GM08714 (cell line): ENCODE data around the gene TMX3.
A peak's percentile ranks its signal among the peaks of the same experiment; 100 is the strongest.

Experiments
- H3K4me3 ChIP-seq: fragments of 200-500 bp; sonication (Bioruptor generic); 2 replicates; pipeline ENCODE4 v1.5.1; 2014; ENCODE audit warnings: mild to moderate bottlenecking, low read length, inconsistent platforms
- ZNF274 ChIP-seq: IDR thresholded peaks from 2 replicates; pipeline ENCODE4 v1.6.1; 2012; ENCODE audit warnings: mild to moderate bottlenecking, low read depth, low read length

TMX3 gene, protein sequence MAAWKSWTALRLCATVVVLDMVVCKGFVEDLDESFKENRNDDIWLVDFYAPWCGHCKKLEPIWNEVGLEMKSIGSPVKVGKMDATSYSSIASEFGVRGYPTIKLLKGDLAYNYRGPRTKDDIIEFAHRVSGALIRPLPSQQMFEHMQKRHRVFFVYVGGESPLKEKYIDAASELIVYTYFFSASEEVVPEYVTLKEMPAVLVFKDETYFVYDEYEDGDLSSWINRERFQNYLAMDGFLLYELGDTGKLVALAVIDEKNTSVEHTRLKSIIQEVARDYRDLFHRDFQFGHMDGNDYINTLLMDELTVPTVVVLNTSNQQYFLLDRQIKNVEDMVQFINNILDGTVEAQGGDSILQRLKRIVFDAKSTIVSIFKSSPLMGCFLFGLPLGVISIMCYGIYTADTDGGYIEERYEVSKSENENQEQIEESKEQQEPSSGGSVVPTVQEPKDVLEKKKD

DNA sequence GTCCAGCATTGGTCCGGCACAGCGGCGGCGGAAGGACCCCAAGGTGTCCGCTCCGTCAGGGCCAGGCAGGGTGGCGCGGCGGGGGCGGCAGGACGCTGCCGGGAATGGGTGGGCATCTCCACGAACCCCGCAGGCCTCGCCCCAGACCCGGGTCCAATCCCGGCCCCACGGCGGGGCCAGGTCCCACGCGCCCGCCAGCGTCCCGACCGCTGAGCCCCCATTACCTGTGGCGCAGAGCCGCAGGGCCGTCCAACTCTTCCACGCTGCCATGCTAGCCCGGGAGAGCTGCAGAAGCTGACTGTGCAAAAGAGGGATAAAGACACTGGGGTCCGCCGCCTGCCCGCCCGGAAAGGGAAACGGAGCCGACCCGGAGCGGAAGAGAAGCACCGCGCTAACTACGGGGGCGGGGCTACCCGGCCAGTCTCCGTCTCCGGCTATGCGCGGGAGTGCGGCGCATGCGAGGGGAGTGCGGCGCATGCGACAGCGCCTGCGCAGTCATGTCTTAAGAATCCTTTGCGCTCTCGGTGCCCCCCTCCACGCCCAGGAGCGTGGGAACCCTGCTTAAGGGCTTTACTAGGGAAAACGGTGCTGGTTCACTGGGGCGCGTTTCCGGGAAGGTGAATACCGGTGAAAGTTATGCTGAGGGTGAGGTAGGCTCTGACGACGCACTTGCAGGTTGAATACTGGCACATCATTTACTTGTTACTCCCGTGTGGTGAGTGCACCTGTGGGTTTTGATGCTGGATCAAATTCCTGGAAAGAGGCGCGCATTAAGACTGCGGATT, at the start of gene TMX3:
TMX3 (minus strand) TSS at position 397 of the 785 bp plus-strand sequence; CDS start at position 270, 127 bp downstream.
- TF ChIP-seq ZNF274: no peak
- peak within 1 kb of the TSS; percentile 98 for H3K4me3 ChIP-seq

DNA sequence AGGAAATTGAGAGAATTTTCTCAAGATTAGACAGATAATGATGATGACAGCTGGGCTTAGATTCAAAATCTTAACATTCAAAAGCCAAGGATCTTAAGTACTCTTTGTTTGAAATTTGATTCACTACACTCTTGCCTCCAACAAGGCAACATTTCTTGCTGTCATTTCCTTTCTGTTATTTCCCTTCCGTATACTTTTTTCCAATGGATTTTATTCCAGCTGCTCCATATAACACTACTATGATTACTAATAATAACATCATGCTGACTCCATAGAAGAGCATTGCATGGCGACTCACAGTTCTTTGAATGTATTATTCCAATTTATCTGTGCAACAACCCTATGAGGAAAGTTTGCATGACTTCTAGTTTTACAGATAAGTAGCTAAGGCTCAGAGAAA, 49.1 kb upstream of the TMX3 start:
- no peak for TF ChIP-seq ZNF274
- H3K4me3 ChIP-seq: no peak overlapping the region

DNA sequence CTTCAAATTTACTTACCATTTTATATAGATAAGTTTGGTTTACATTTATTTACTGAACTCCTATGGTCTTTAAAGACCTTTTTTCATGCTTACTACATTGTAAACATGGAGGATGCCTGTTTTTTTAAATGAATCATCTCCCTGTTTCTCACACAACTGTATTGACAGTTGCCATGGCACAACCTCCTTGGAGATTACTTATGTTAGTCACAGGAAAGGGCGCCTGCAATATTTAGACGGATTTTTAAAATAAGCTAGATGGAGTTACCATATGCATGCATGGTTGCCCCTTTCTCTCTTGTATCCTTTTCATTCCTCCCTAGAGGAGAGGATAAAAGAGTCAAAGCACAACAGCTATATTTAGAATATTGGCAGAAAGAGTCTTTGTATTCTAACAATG, 48.2 kb upstream of the TMX3 start:
- TF ChIP-seq ZNF274: no peak
- no peak overlapping the region for H3K4me3 ChIP-seq

DNA sequence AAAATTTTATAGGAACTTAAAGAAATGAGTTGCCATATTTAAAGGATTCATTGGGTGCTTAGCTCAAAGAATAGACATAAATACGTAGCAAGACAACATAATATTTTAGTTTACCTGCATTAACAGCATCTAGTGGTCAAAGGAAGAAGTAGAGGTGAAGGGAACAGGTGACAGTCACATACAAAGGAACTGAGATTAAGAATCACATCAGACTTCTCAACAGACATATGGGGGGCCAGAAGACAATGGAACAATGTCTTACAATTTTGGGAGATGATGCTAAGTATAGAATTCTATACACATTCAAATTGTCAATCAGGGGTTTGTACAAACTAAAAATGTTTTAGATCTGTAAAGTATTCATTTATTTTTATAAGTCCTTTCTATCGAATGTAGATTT, 44.4 kb upstream of the TMX3 start:
- H3K4me3 ChIP-seq: no peak overlapping the region
- no peak for TF ChIP-seq ZNF274

DNA sequence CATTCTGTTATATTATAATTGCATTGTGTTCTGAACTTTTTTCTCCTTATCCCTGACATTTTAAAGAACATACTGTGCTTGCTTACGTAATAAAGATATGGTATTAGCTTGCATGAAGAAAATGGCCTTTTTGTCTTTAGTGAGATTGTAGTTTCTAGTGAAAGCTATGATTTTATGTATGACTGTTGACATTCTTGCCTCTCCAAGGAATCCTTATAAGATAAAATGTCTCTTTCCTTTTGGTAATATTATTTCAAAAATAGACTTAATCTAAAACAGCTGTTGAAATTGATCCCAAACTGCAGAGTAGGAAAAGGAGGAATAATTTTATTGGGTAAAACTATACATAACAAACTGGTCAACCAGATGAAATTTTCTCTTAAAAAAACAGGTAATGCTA, 42.2 kb upstream of the TMX3 start:
- no peak for TF ChIP-seq ZNF274
- H3K4me3 ChIP-seq: no peak overlapping the region

DNA sequence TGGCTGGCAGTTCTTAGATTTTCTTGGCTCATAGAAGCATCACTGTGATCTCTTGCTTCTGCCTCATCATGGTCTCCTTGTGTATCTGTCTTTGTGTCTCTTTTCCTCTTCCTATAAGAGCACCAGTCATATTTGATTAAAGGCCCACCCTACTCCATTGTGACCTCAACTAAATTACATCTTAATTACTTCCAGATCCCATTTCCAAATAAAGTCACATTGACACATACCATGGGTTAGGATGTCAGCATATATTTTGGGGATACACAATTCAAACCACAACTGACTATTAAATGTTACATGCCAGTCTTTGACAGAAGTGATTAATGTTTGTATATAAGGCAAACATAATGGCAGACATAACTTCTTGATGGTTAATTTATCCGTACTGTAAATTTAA, 27.3 kb upstream of the TMX3 start:
- H3K4me3 ChIP-seq: no peak overlapping the region
- no peak for TF ChIP-seq ZNF274

DNA sequence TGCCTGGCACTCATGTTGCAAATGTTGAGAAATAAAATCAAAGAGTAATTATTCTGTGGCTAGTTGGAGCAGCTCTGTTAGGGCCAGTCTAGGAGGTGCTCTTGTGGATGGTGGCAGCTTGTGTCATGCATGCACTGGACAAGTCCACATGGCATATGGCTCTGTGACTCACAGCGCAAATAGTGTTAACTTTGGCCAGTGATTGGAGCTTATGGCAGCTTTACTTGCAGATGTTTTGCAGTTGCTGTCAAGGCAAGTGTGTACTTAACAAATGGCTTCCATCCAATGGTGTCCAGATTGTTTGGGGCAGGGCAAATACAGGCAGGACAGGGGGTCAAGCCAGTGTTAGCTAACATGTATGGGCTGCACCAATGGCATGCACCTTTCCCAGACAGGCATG, 26.1 kb upstream of the TMX3 start:
- H3K4me3 ChIP-seq: no peak overlapping the region
- no peak for TF ChIP-seq ZNF274

DNA sequence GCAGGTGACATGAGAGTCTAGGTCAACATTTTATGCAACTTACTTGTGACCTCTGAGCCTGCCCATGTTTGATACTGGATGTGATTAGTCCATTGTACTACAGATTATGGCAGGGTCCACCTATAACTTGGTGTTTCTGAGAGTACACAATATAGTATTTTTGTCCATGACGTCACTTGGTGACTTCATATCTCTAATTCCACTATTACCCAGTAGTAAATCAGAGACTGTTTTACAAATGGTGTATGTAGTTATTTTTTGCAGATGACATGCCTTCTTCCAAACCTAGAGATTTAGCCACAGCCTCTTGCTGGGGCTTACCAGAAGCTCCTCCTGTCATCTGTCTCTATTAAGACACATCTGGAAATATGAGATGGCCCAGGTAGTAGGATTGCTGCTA, 24.6 kb upstream of the TMX3 start:
- TF ChIP-seq ZNF274: no peak

DNA sequence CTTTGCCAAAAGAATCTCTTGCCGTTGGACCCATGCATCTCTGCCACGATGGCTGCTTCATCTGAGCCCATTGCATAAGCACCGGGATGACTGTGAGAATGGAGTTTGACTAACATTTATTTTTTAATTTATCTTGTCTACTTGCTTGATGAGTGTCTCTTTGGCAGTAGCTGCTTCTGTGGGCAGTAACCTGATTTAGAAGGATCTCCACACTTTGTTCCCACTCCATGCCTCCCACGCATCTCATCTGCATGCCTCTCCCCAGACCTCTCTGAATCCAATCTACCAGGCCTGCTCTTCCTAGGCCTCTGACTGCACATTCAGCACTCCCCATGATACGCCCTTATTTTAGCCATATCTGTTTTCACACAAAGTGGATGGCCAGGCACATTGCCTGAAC, 23.7 kb upstream of the TMX3 start:
- H3K4me3 ChIP-seq: no peak overlapping the region
- TF ChIP-seq ZNF274: no peak

More for the DNA sequence above, 24.6 kb upstream of the TMX3 start:
- no peak overlapping the region for H3K4me3 ChIP-seq

DNA sequence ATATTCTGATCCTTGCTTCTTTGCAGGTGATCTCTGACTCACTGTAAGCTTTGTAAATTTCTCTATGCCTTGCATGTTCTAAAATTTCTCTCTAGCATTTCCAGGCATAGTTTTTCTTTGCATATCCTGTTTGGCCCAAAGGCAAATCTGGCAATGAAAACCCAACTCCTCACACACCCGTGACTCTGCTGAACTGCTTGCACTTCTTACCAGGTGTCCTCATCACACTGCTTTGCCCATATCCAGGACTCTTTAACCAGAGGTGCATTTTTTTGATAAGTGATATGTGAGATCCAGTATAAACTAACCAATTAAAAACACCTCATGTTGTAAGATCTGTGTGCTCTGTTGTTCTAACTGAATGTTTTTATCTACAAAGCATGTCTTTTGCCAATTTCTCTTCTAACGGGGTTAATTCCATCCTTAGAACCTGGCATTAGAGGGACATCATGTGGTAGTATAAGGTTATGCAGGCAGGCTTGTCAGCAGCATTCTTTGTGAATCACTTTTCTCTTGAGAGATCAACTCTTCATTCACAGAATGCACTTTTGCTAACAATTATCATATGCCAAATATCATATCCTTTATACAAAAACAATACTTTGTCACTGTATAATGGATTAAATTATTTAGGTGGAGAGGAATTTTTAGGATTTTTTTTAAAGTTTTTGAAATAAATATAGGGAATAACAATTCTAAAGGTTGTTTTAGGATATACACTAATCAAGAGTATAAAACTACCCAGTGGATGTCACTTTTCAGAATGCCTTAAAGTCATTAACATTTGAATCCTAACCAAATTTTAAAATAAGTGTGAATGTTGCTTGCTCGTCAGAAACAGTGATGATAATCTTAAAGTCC, 20.8 kb upstream of the TMX3 start:
- H3K4me3 ChIP-seq: no peak overlapping the region
- no peak for TF ChIP-seq ZNF274

DNA sequence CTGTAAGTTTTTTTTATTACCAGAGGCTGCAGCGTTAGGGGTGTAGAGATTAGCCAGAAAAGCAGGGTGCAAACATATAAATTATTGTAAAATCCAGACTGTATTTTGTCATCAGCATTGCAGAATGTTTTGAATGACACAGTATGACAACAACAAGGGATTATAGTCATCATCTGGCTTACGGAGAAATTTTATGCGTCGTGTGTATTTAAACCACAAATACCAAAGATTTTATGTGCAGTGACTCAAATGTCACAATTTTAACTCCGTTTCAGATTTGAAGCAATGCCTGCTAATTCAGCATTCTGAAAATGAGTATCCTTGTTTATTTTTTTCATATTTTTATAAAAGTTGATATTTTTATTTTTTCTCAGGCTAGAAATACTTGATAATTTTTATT, 19.4 kb upstream of the TMX3 start:
- no peak for TF ChIP-seq ZNF274

DNA sequence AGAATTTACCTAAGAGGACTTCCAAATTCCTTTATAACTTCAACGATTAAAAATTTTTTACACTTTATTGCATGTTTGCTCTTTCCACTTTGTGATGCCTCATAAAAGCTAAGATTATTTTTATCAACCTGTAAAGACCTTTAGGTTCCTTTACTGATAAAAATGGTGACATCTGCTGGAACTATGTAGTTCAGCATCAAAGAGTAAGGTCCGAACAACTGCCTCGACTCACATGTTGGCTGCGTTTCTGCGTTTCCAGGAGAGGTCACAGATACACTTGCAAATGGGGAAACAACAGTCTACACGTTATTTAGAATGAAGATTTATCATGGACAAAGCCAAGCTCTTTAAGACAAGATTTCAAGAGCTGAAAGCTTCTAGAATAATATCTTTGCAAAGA, 18.8 kb upstream of the TMX3 start:
- TF ChIP-seq ZNF274: no peak
- no peak overlapping the region for H3K4me3 ChIP-seq

More for the DNA sequence above, 19.4 kb upstream of the TMX3 start:
- no peak overlapping the region for H3K4me3 ChIP-seq

DNA sequence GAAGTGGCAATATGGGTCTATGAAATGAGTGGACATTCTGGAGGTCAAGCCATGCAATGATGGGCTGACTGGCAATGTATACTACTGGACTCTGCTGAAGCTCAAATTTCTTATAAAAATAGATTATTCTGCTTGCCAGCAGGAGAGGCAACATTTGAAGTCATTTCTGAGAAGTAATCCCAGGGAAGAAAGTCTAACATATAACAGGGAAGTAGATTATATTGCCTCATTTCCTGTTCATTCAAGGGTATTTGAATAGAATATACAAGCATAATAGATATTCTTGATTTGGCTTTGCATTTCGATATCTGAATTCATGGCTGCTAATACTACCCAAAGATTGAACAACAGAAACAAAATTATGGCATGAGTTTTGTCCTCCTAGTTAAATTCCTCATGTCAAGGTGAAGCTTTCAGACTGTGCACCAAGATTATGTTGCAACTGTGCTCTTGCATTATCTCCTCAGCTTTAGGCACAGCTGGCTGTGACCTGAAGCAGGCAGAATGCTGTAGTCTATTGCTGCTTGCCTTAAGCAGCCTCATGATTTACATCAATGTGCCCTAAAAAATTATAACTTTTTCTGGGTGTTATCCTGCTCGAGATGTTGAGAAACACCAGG, 13.3 kb upstream of the TMX3 start:
- no peak for TF ChIP-seq ZNF274
- H3K4me3 ChIP-seq: no peak overlapping the region

DNA sequence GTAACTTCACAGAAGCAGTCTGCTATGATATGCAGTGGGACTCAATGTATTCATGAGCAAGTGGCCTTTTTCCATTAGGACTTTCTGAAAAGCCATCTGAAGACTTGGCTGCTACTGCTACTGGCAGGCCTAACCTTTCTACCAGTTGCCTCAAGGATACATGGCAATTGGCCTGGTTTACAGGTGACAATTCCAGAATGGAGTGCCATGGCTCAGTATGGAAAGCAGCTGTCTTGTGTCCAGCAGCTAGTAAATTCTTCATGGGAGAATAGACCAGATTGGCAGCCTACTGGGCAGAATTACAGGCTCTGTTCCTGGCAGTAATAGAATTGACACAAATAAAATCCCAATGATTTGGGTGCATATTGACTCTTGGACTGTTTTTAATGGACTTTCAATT, 12.6 kb upstream of the TMX3 start:
- TF ChIP-seq ZNF274: no peak
- no peak overlapping the region for H3K4me3 ChIP-seq
